Right lobe of liver (tissue), 6 donors: Measurements from ENCODE around the gene SLC10A3. TPM values are rescaled to one million over a fixed set of nuclear protein-coding genes. Genes with fewer than 3 reads are reported as not detected.

ENCODE experiments used
- ATAC-seq, 4 donors: fragments of 200-7000 bp; cut with Tn5 transposase; one replicate each; pipeline ENCODE4 v1.9.1; 2020; ENCODE audit warnings: mild to moderate bottlenecking in 4 of 4, moderate library complexity in 4 of 4
- DNase-seq, 3 donors: peaks; one replicate each; pipeline ENCODE4 v3.0.0-alpha.2; 2020
- H3K27ac ChIP-seq, 3 donors: fragments of 200-600 bp; one replicate each; pipeline ENCODE4 v1.8.0; 2022
- H3K27me3 ChIP-seq, 2 donors: fragments of 200-600 bp; one replicate each; pipeline ENCODE4 v1.8.0; 2022
- H3K36me3 ChIP-seq, 4 donors: fragments of 200-600 bp; sonication (generic) in 1 of 4; one replicate each; pipeline versions ENCODE4 v1.5.1 to v1.8.0; 2017 to 2022; ENCODE audit warnings: control low read depth in 1 of 4
- H3K4me1 ChIP-seq, 4 donors: fragments of 200-600 bp; sonication (generic) in 1 of 4; one replicate each; pipeline versions ENCODE4 v1.5.1 to v1.8.0; 2017 to 2022; ENCODE audit warnings: control low read depth in 1 of 4
- H3K4me3 ChIP-seq, 3 donors: fragments of 200-600 bp; one replicate each; pipeline ENCODE4 v1.8.0; 2022
- H3K9me3 ChIP-seq, 4 donors: fragments of 200-600 bp; sonication (generic) in 1 of 4; one replicate each; pipeline versions ENCODE4 v1.5.1 to v1.8.0; 2017 to 2022; ENCODE audit warnings: control low read depth in 1 of 4
- POLR2A ChIP-seq: fragments of 450-650 bp; IDR thresholded peaks from one replicate; pipeline ENCODE4 v1.6.1; 2017; ENCODE audit warnings: antibody characterized with exemption, mild to moderate bottlenecking
- WGBS: methylation state at CpG from one replicate; pipeline ENCODE4 v1.1.6; 2018; ENCODE audit warnings: low coverage, low lambda C conversion rate; ENCODE audit not compliant: insufficient coverage; ENCODE audit errors: missing lambda C conversion rate; 5-methylcytosine and 5-hydroxymethylcytosine counted together
- intact Hi-C, 2 donors: fragments of 100-400 bp; cut with DNase I; formaldehyde crosslinking; loops; one replicate each; pipeline versions ENCODE4 v1.11.2 to v1.14.1; 2022
- total RNA-seq, 6 experiments: library from RNA; depleted of rRNA in 2 of 6; stranded (reverse); fragments of >200 nt in 2 of 6; fragmentation: NEBNext Ultra II Directional in 3 of 6; extraction: Animal tissue kit (Norgen Biotek cat#: 25700) in 3 of 6; gene quantifications; one replicate each; pipeline versions ENCODE4 v1.1.0 to v1.2.4, GENCODE V29; 2016 to 2023
- TF ChIP-seq, protein P1 (sequence below), 4 donors: fragments of 200-600 bp in 3 of 4; fragments of 450-650 bp in 1 of 4; IDR thresholded peaks; one replicate each; pipeline versions ENCODE4 v1.5.1 to v1.8.0; 2016 to 2022; ENCODE audit warnings: antibody characterized with exemption in 4 of 4, mild to moderate bottlenecking in 2 of 4
- donor health status: DM: no; HTN: yes; CAD: no.
- donor health status: DM: no; HTN: no; CAD: no.
- donor health status: DM: no; HTN: no; CAD: no.
- donor health status: DM: no; HTN: yes; CAD: no.
- donor health status: DM: no; HTN: yes; CAD: no.

SLC10A3 gene
- total RNA-seq, 6 experiments from 2014 or later: 3.0 to 15.2 (median 5.1) TPM

DNA sequence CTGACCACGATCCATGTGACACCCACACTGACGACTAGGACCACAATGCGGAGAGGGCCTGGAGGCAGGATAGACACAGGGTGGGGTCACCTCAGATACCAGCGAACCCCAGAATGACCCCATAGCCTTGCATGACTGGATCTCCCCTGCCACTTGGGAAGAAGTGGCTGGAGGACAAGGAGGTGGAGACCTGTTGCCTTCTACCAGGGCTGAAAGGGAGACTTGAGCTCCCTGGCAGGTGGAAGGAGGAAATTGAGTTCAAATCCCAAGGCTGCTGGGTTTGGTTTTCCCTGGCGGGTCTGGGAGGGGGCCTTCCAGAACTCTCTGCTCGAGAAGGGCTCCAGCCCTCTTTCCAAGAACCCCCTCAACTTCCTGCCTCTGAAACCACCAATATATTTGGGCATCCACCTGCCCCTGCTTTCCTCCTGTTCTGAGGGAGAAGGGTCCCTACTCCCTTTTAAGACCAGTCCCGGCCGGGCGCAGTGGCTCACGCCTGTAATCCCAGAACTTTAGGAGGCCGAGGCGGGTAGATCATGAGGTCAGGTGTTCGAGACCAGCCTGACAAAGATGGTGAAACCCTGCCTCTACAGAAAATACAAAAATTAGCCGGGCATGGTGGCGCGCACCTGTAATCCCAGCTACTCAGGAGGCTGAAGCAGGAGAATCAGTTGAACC lies 22.6 kb upstream of the SLC10A3 start:
- Histone ChIP-seq H3K27ac (no peak overlapping the region), H3K36me3 (no peaks in the 10 kb centered on the region), H3K4me3 (no peak overlapping the region), H3K27me3 (no peaks in the 10 kb centered on the region), H3K4me1 (peaks cover 0 to 12% (median 3%) of the 10 kb centered on the region in 4 donors), H3K9me3 (no peaks in the 10 kb centered on the region)
- WGBS: 88% methylated on average over 8 of the region's 16 CpGs
- TF ChIP-seq, protein P1, sequence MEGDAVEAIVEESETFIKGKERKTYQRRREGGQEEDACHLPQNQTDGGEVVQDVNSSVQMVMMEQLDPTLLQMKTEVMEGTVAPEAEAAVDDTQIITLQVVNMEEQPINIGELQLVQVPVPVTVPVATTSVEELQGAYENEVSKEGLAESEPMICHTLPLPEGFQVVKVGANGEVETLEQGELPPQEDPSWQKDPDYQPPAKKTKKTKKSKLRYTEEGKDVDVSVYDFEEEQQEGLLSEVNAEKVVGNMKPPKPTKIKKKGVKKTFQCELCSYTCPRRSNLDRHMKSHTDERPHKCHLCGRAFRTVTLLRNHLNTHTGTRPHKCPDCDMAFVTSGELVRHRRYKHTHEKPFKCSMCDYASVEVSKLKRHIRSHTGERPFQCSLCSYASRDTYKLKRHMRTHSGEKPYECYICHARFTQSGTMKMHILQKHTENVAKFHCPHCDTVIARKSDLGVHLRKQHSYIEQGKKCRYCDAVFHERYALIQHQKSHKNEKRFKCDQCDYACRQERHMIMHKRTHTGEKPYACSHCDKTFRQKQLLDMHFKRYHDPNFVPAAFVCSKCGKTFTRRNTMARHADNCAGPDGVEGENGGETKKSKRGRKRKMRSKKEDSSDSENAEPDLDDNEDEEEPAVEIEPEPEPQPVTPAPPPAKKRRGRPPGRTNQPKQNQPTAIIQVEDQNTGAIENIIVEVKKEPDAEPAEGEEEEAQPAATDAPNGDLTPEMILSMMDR (IDR thresholded peaks at IDR 0.05): no peak
- no peak for TF ChIP-seq POLR2A
- ATAC-seq (no peak), DNase-seq (no peak)
- intact Hi-C loops: no loop called here

DNA sequence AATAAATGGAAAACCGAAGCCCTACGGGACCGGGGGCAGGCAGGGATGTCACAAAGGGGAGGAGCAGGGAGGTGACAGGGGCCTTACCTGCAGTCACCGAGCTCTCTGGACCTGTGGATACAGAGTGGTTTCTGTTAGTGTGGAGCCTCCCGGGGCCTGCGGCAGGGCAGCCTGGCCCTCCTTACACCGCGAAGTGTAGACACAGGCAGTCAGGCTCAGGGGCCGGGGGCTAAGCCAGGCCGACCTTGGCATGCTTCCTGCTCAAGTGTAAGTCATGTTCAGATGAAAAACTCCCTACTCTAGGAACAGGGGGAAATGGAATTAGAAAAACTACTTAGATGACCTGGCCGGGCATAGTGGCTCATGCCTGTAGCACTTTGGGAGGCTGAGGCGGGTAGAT lies 21.3 kb upstream of the SLC10A3 start:
- peaks cover 0 to 5% (median 0%) of the 10 kb centered on the region in 4 donors for H3K36me3 ChIP-seq

DNA sequence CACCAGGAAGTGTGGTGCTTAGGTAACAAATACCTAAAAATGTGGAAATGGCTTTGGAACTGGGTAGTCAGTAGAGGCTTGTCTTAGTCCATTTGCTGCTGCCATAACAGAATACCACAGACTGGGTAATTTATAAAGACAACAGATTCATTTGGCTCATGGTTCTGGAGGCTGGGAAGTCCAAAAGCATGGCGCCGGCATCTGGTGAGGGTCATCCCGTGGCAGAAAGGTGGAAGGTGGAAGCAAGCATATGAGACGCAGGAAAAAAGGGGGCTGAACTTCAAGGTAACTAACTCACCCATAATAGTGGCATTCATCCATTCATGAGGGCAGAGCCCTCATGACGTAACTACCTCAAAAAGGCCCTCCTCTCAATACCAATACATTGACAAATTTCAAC lies 19.0 kb upstream of the SLC10A3 start:
- H3K27ac ChIP-seq: no peak overlapping the region
- intact Hi-C loops: no loop called here
- H3K9me3 ChIP-seq: no peaks in the 10 kb centered on the region
- peaks cover 0 to 9% (median under 1%) of the 10 kb centered on the region in 4 donors for H3K4me1 ChIP-seq
- DNase-seq (no peak), ATAC-seq (no peak)
- H3K36me3 ChIP-seq: peaks cover 0 to 7% (median 0%) of the 10 kb centered on the region in 4 donors
- TF ChIP-seq POLR2A: no peak
- TF ChIP-seq, protein P1 (IDR thresholded peaks at IDR 0.05): no peak
- H3K27me3 ChIP-seq: no peaks in the 10 kb centered on the region
- no peak overlapping the region for H3K4me3 ChIP-seq
- WGBS: 79% methylated on average over 4 of the region's 5 CpGs

More for the DNA sequence above, 21.3 kb upstream of the SLC10A3 start:
- WGBS: 69% methylated on average over 5 of the region's 12 CpGs
- Histone ChIP-seq H3K4me1 (peaks cover 0 to 12% (median 3%) of the 10 kb centered on the region in 4 donors), H3K9me3 (no peaks in the 10 kb centered on the region), H3K27me3 (no peaks in the 10 kb centered on the region), H3K27ac (no peak overlapping the region), H3K4me3 (no peak overlapping the region)
- no peak for DNase-seq
- intact Hi-C loops: no loop called here
- ATAC-seq: no peak
- TF ChIP-seq POLR2A: no peak
- TF ChIP-seq, protein P1 (IDR thresholded peaks at IDR 0.05): no peak

DNA sequence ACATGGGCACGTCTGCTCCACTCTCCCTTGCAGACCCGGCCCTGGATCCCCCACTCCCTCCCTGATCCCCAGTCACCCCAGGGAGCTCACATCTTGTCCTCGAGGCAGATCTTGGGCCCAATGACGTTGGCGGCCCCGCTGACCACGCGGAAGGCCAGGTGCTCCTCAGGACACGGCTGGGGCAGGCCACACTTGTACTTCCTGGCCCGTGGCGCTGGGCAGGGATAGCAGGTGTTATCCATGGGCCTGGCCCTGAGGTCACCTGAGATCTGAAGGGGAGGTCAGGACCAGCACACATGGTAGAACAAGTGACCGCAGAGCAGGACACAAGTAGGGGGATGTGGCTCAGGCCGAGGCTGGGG lies 17.9 kb upstream of the SLC10A3 start:
- Histone ChIP-seq H3K4me3 (no peak overlapping the region), H3K36me3 (peaks cover 0 to 7% (median 0%) of the 10 kb centered on the region in 4 donors), H3K27me3 (no peaks in the 10 kb centered on the region), H3K4me1 (no peaks in the 10 kb centered on the region), H3K27ac (no peak overlapping the region), H3K9me3 (no peaks in the 10 kb centered on the region)
- WGBS: no CpG with 5 or more reads among the region's 13 CpGs
- TF ChIP-seq POLR2A: no peak
- TF ChIP-seq, protein P1 (IDR thresholded peaks at IDR 0.05): no peak
- intact Hi-C loops: no loop called here
- DNase-seq (no peak), ATAC-seq (no peak)
